ENCODE data around the gene SLC18B1. TPM values are rescaled to one million over a fixed set of nuclear protein-coding genes. Genes with fewer than 3 reads are reported as not detected.
A peak's percentile ranks its signal among the peaks of the same experiment; 100 is the strongest.
"Not testable (repeated sequence)": the region's sequence is repeated elsewhere in the genome, so short reads cannot be mapped to it uniquely, and the experiment has no call there.

Gene SLC18B1
- polyA plus RNA-seq, 1 donor (not counting 4 experiments of a cell fraction or from before 2014, with no cell fraction given), result 23.1 TPM

GRCh38 chr6:132780770-132781371 lies 17.6 kb downstream of the SLC18B1 start:
- Histone ChIP-seq H3K36me3 (ENCODE audit: control insufficient read depth in 2 of 2, extremely low read depth in 1 of 2, insufficient read depth in 2 of 2, low read length in 2 of 2) (peaks cover 5 to 10% of the 10 kb centered on the region in 2 experiments), H3K9me1 (ENCODE audit: control insufficient read depth, extremely low read depth, insufficient read depth, low read length) (no peaks in the 10 kb centered on the region), H3K9ac (ENCODE audit: control insufficient read depth, extremely low read depth, insufficient read depth, low read length) (no peak overlapping the region), H3K4me1 (ENCODE audit: control insufficient read depth, extremely low read depth, insufficient read depth, low read length) (no peaks in the 10 kb centered on the region), H2AFZ (ENCODE audit: control insufficient read depth, low read length) (no peak overlapping the region), H3K79me2 (ENCODE audit: control insufficient read depth, insufficient read depth, low read length) (no peaks in the 10 kb centered on the region), H3K27ac (ENCODE audit: control insufficient read depth, insufficient read depth, low read length) (no peak overlapping the region), H3K27me3 (ENCODE audit: control insufficient read depth, extremely low read depth, insufficient read depth, low read length) (no peaks in the 10 kb centered on the region), H3K4me2 (ENCODE audit: control insufficient read depth, extremely low read depth, insufficient read depth, low read depth, low read length) (no peak overlapping the region), H4K20me1 (ENCODE audit: control insufficient read depth, extremely low read depth, insufficient read depth, low read length) (no peaks in the 10 kb centered on the region), H3K9me3 (ENCODE audit: control insufficient read depth, low read depth, low read length) (no peaks in the 10 kb centered on the region), H3K4me3 (ENCODE audit: control insufficient read depth in 2 of 3, extremely low read depth in 1 of 3, insufficient read depth in 2 of 3, low read depth in 1 of 3, low read length in 3 of 3) (no peak overlapping the region)
- no peak for FAIRE-seq
- peak; percentile 28 to 37 (median 29) for TF ChIP-seq CTCF (optimal IDR thresholded peaks at IDR 0.05 in 1 of 3, IDR thresholded peaks at IDR 0.05 in 1 of 3, conservative IDR thresholded peaks at IDR 0.05 in 1 of 3; ENCODE audit: extremely low read depth in 1 of 3, insufficient read depth in 2 of 3, low read length in 3 of 3)
- TF ChIP-seq EZH2 (IDR thresholded peaks at IDR 0.05; ENCODE audit: low read length), result no peak
- no peak for DNase-seq (ENCODE audit: low read depth, low spot score)
- dilution Hi-C loops (cut with MboI; ENCODE audit: extremely low pct_ligation_motif_present, low sequenced_read_pairs), result no loop called here

GRCh38 chr6:132777881-132778280 lies 20.6 kb downstream of the SLC18B1 start:
- H3K9me1 ChIP-seq (ENCODE audit: control insufficient read depth, extremely low read depth, insufficient read depth, low read length); H3K9ac ChIP-seq (ENCODE audit: control insufficient read depth, extremely low read depth, insufficient read depth, low read length); H3K9me3 ChIP-seq (ENCODE audit: control insufficient read depth, low read depth, low read length); FAIRE-seq; H3K27me3 ChIP-seq (ENCODE audit: control insufficient read depth, extremely low read depth, insufficient read depth, low read length); H2AFZ ChIP-seq (ENCODE audit: control insufficient read depth, low read length); H3K4me3 ChIP-seq (ENCODE audit: control insufficient read depth in 2 of 3, extremely low read depth in 1 of 3, insufficient read depth in 2 of 3, low read depth in 1 of 3, low read length in 3 of 3); H3K27ac ChIP-seq (ENCODE audit: control insufficient read depth, insufficient read depth, low read length); H3K79me2 ChIP-seq (ENCODE audit: control insufficient read depth, insufficient read depth, low read length); H4K20me1 ChIP-seq (ENCODE audit: control insufficient read depth, extremely low read depth, insufficient read depth, low read length); H3K4me2 ChIP-seq (ENCODE audit: control insufficient read depth, extremely low read depth, insufficient read depth, low read depth, low read length); H3K4me1 ChIP-seq (ENCODE audit: control insufficient read depth, extremely low read depth, insufficient read depth, low read length); dilution Hi-C loops (cut with MboI; ENCODE audit: extremely low pct_ligation_motif_present, low sequenced_read_pairs); DNase-seq (ENCODE audit: low read depth, low spot score): not testable (repeated sequence)
- H3K36me3 ChIP-seq (ENCODE audit: control insufficient read depth in 2 of 2, extremely low read depth in 1 of 2, insufficient read depth in 2 of 2, low read length in 2 of 2), result peaks cover 5 to 10% of the 10 kb centered on the region in 2 experiments

GRCh38 chr6:132768051-132768517 lies 30.4 kb downstream of the SLC18B1 start:
- dilution Hi-C loops (cut with MboI; ENCODE audit: extremely low pct_ligation_motif_present, low sequenced_read_pairs), result loop anchor here (10.0 kb wide), 1 partner anchor 243 kb away; no protein-coding TSS in a partner anchor
- FAIRE-seq (no peak), DNase-seq (ENCODE audit: low read depth, low spot score) (no peak)
- H3K9me3 ChIP-seq (ENCODE audit: control insufficient read depth, low read depth, low read length), result no peaks in the 10 kb centered on the region
- no peak overlapping the region for H3K4me2 ChIP-seq (ENCODE audit: control insufficient read depth, extremely low read depth, insufficient read depth, low read depth, low read length)
- no peaks in the 10 kb centered on the region for H3K79me2 ChIP-seq (ENCODE audit: control insufficient read depth, insufficient read depth, low read length)
- no peak overlapping the region for H3K4me3 ChIP-seq (ENCODE audit: control insufficient read depth in 2 of 3, extremely low read depth in 1 of 3, insufficient read depth in 2 of 3, low read depth in 1 of 3, low read length in 3 of 3)
- H3K27ac ChIP-seq (ENCODE audit: control insufficient read depth, insufficient read depth, low read length), result no peak overlapping the region
- H2AFZ ChIP-seq (ENCODE audit: control insufficient read depth, low read length), result no peak overlapping the region
- TF ChIP-seq EZH2 (IDR thresholded peaks at IDR 0.05; ENCODE audit: low read length) (no peak), CTCF (optimal IDR thresholded peaks at IDR 0.05 in 1 of 3, IDR thresholded peaks at IDR 0.05 in 1 of 3, conservative IDR thresholded peaks at IDR 0.05 in 1 of 3; ENCODE audit: extremely low read depth in 1 of 3, insufficient read depth in 2 of 3, low read length in 3 of 3) (peak; percentile 50 to 69 (median 52))
- no peaks in the 10 kb centered on the region for H3K27me3 ChIP-seq (ENCODE audit: control insufficient read depth, extremely low read depth, insufficient read depth, low read length)
- H3K4me1 ChIP-seq (ENCODE audit: control insufficient read depth, extremely low read depth, insufficient read depth, low read length), result peaks cover 8% of the 10 kb centered on the region
- no peaks in the 10 kb centered on the region for H3K9me1 ChIP-seq (ENCODE audit: control insufficient read depth, extremely low read depth, insufficient read depth, low read length)
- H4K20me1 ChIP-seq (ENCODE audit: control insufficient read depth, extremely low read depth, insufficient read depth, low read length), result no peaks in the 10 kb centered on the region
- peaks cover 0 to 3% of the 10 kb centered on the region in 2 experiments for H3K36me3 ChIP-seq (ENCODE audit: control insufficient read depth in 2 of 2, extremely low read depth in 1 of 2, insufficient read depth in 2 of 2, low read length in 2 of 2)
- no peak overlapping the region for H3K9ac ChIP-seq (ENCODE audit: control insufficient read depth, extremely low read depth, insufficient read depth, low read length)
